Retinal pigment epithelial cell (primary cell): Measurements from ENCODE around the gene RERE.
A peak's percentile ranks its signal among the peaks of the same experiment; 100 is the strongest.

Experiments used
- DNase-seq: peaks from one replicate; pipeline ENCODE4 v3.0.0-alpha.2; 2010; ENCODE audit warnings: low read depth
- H3K4me3 ChIP-seq: 2 replicates; pipeline ENCODE4 v1.5.1; 2011; ENCODE audit warnings: mild to moderate bottlenecking, low read length, control low read depth, moderate library complexity
- CTCF ChIP-seq: conservative IDR thresholded peaks from 2 replicates; pipeline ENCODE4 v1.5.1; 2011; ENCODE audit warnings: low read depth, low read length, control low read depth, inconsistent platforms

Gene RERE

DNA sequence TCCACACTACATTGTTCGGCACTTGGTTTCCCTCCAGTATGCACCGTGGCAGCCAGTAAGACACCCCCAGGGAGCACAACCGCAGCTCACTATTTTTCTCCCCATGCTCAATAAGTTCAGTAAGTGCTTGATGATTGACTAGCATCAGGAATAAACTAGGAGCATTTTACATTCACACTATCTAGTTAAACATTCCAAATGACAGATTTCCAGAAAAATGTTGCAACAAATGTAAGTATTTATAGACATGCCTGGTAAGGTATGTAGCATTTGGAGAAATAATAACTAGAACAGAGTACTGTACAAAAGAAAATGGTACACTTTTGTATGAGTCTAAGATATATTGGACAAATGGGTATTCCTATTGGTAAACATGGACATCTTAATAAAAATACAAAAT lies 406.6 kb downstream of the RERE start:
- TF ChIP-seq CTCF: no peak
- DNase-seq: no peak
- no peak overlapping the region for H3K4me3 ChIP-seq

GRCh38 chr1:8409606-8410005 lies 407.8 kb downstream of the RERE start:
- no peak for DNase-seq
- TF ChIP-seq CTCF: no peak
- no peak overlapping the region for H3K4me3 ChIP-seq

GRCh38 chr1:8409106-8409505 lies 408.3 kb downstream of the RERE start:
- no peak for DNase-seq
- TF ChIP-seq CTCF: peak; percentile 66
- no peak overlapping the region for H3K4me3 ChIP-seq

DNA sequence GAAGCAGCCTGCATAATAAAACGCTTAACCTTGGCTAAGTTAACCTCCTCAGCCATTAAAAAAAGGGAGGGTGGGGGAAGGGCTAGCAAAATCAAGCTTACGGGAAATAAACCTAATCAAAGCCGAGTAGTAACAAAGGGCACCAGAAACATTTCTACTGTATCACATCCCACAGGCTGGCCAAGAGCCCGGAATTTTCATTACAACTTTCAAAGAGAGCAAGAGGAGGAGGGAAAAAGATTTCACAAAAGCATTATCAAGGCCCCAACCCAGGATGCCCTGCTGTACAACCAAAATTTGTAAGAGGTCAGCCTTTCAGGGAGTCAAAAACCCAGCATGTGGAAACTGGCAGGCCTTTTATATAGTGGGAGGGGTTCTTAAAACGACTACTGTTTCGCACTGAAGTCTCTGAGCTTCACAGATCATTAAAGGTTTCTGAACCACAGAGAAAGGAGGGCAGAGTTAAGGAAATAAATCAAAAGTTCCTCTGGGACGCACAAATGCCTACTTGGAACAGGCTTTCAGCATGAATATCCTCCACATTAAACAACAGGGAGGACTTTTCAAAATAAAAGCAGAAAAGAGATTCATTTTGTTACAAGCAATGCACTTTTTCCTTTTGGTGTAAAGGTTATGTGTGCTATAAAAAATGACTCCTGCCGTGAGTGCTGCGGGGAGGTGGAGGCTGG lies 409.1 kb downstream of the RERE start:
- TF ChIP-seq CTCF: no peak
- H3K4me3 ChIP-seq: no peak overlapping the region
- peak; percentile 76 for DNase-seq

GRCh38 chr1:8407652-8408051 lies 409.8 kb downstream of the RERE start:
- TF ChIP-seq CTCF: no peak
- no peak for DNase-seq
- no peak overlapping the region for H3K4me3 ChIP-seq

- TF ChIP-seq CTCF: no peak
- DNase-seq: no peak
- no peak overlapping the region for H3K4me3 ChIP-seq
These were observed 410.5 kb downstream of the RERE start for GRCh38 chr1:8406960-8407359.

DNA sequence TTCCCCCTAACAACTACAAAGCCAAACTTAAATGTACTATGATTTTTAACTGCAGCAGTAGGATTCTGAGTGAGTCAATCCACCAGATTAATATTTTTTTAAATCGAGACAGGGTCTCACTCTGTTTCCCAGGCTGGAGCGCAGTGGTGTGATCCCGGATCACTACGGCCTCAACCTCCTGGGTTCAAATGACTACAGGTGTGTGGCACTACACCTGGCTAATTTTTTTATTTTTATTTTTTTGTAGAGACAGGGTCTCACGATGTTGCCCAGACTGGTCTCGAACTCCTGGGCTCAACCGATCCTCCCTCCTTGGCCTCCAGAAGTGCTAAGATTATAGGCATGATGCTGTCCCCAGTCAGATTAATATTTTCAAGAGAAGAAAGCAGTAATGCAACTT lies 411.4 kb downstream of the RERE start:
- no peak for DNase-seq
- no peak for TF ChIP-seq CTCF

More for the DNA sequence above, 411.4 kb downstream of the RERE start:
- no peak overlapping the region for H3K4me3 ChIP-seq
